Parathyroid adenoma (tissue), 2 donors: ENCODE results near the gene NSUN6.

Experiments
- H2AFZ ChIP-seq: fragments of 300-600 bp; sonication (generic); one replicate; pipeline ENCODE4 v1.7.0; 2017; ENCODE audit warnings: antibody characterized with exemption, mild to moderate bottlenecking
- H3K27ac ChIP-seq: fragments of 300-600 bp; sonication (generic); one replicate; pipeline ENCODE4 v1.7.0; 2017
- H3K27me3 ChIP-seq: fragments of 300-600 bp; sonication (generic); one replicate; pipeline ENCODE4 v1.7.0; 2017; ENCODE audit warnings: low read length; ENCODE audit not compliant: control insufficient read depth, insufficient read depth
- H3K36me3 ChIP-seq: fragments of 300-600 bp; sonication (generic); one replicate; pipeline ENCODE4 v1.7.0; 2017; ENCODE audit warnings: low read length; ENCODE audit not compliant: control insufficient read depth, insufficient read depth
- H3K4me1 ChIP-seq: fragments of 300-600 bp; sonication (generic); one replicate; pipeline ENCODE4 v1.7.0; 2017; ENCODE audit warnings: control low read depth
- H3K4me2 ChIP-seq: fragments of 300-600 bp; sonication (generic); one replicate; pipeline ENCODE4 v1.7.0; 2017; ENCODE audit warnings: low read length
- H3K4me3 ChIP-seq: fragments of 300-600 bp; sonication (generic); one replicate; pipeline ENCODE4 v1.7.0; 2017; ENCODE audit warnings: low read depth, low read length
- H3K79me2 ChIP-seq: fragments of 300-600 bp; sonication (generic); one replicate; pipeline ENCODE4 v1.7.0; 2017; ENCODE audit warnings: control low read depth
- H3K9ac ChIP-seq: fragments of 300-600 bp; sonication (generic); one replicate; pipeline ENCODE4 v1.7.0; 2017; ENCODE audit warnings: mild to moderate bottlenecking
- H3K9me3 ChIP-seq: fragments of 300-600 bp; sonication (generic); one replicate; pipeline ENCODE4 v1.7.0; 2017; ENCODE audit warnings: low read length; ENCODE audit not compliant: control insufficient read depth
- CTCF ChIP-seq: fragments of 300-600 bp; sonication (generic); IDR thresholded peaks from one replicate; pipeline ENCODE4 v1.7.0; 2017; ENCODE audit warnings: antibody characterized with exemption, mild to moderate bottlenecking
- donor health status: primary hyperparathyroidism.

Gene NSUN6

GRCh38 chr10:18557960-18558359 lies 93.4 kb downstream of the NSUN6 start:
- no peaks in the 10 kb centered on the region for H3K4me1 ChIP-seq
- no peaks in the 10 kb centered on the region for H3K27me3 ChIP-seq
- no peak overlapping the region for H3K4me2 ChIP-seq
- no peak overlapping the region for H3K4me3 ChIP-seq
- H3K36me3 ChIP-seq, result no peaks in the 10 kb centered on the region
- H3K9ac ChIP-seq, result no peak overlapping the region
- H3K27ac ChIP-seq, result no peak overlapping the region
- no peaks in the 10 kb centered on the region for H3K79me2 ChIP-seq
- no peaks in the 10 kb centered on the region for H3K9me3 ChIP-seq
- H2AFZ ChIP-seq, result no peak overlapping the region
- no peak for TF ChIP-seq CTCF

DNA sequence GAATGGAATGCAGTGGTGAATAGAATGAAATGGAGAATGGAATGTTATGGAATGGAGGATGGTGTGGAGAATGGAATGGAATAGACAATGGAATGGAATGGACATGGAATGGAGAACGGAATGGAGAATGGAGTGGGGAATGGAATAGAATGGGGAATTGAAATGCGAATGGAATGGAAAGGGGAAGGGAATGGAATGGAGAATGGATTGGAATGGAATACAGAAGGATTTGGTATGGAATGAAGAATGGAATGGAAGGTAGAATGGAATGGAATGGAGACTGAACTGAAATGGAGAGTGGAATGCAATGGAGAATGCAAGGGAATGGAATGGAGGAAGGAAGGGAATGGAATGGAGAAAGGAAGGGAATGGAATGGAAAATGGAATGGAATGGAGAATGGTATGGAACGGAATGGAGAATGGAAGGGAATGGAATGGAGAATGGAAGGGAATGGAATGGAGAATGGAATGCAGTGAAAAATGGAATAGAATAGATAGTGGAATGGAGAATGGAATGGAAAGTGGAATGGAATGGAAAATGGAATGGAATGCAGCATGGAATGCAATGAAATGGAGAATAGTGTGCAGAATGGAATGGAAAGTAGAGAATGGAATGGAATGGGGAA lies 94.8 kb downstream of the NSUN6 start:
- Histone ChIP-seq H3K4me1 (no peaks in the 10 kb centered on the region), H2AFZ (no peak overlapping the region), H3K9ac (no peak overlapping the region), H3K4me3 (no peak overlapping the region), H3K36me3 (no peaks in the 10 kb centered on the region), H3K79me2 (no peaks in the 10 kb centered on the region), H3K9me3 (no peaks in the 10 kb centered on the region), H3K27me3 (no peaks in the 10 kb centered on the region), H3K27ac (no peak overlapping the region), H3K4me2 (no peak overlapping the region)
- no peak for TF ChIP-seq CTCF

DNA sequence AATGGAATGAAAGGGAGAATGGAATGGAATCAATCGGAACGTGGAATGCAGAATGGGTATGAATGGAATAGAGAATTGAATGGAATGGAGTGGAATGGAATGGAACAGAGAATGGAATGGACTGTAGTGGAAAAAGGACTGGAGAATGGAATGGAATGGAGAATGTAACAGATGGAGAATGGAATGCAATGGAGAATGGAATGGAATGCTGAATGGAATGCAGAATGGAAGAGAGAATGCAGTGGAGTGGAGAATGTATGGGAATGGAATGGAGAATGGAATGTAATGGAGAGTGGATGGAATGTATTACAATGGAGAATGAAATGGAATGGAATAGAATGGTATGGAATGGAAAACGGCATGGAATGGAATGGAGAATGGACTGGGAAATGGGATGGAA lies 96.9 kb downstream of the NSUN6 start:
- no peak overlapping the region for H3K4me2 ChIP-seq
- H3K79me2 ChIP-seq, result no peaks in the 10 kb centered on the region
- H3K9ac ChIP-seq, result no peak overlapping the region
- no peaks in the 10 kb centered on the region for H3K36me3 ChIP-seq
- no peaks in the 10 kb centered on the region for H3K27me3 ChIP-seq
- no peaks in the 10 kb centered on the region for H3K9me3 ChIP-seq
- H3K27ac ChIP-seq, result no peak overlapping the region
- no peak overlapping the region for H3K4me3 ChIP-seq
- no peak overlapping the region for H2AFZ ChIP-seq
- no peaks in the 10 kb centered on the region for H3K4me1 ChIP-seq
- TF ChIP-seq CTCF, result no peak

DNA sequence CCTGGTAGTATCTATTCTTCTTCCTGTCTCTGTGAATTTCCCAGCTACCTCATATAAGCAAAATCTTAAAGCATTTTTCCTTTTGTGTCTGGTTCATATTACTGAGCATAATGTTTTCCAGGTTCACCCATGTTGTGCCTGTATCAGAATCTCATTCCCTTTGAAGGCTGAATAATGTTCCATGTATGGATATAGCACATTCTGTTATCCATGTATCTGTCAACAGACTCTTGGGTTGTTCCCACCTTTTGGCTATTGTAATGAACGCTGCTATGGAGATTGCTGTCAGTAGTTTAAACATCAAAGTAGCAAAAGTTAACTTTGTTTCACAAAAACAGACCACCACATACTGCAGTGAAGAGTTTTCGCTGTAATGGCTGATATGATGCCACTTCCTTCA lies 99.9 kb downstream of the NSUN6 start:
- H3K36me3 ChIP-seq, result no peaks in the 10 kb centered on the region
- no peak for TF ChIP-seq CTCF
- no peak overlapping the region for H2AFZ ChIP-seq
- H3K79me2 ChIP-seq, result no peaks in the 10 kb centered on the region
- H3K4me1 ChIP-seq, result no peaks in the 10 kb centered on the region
- H3K27ac ChIP-seq, result no peak overlapping the region
- H3K9me3 ChIP-seq, result no peaks in the 10 kb centered on the region
- H3K4me2 ChIP-seq, result no peak overlapping the region
- H3K9ac ChIP-seq, result no peak overlapping the region
- no peak overlapping the region for H3K4me3 ChIP-seq
- no peaks in the 10 kb centered on the region for H3K27me3 ChIP-seq

GRCh38 chr10:18549105-18549504 lies 102.3 kb downstream of the NSUN6 start:
- H3K27ac ChIP-seq, result no peak overlapping the region
- H3K4me1 ChIP-seq, result no peaks in the 10 kb centered on the region
- no peaks in the 10 kb centered on the region for H3K9me3 ChIP-seq
- no peak for TF ChIP-seq CTCF
- H3K36me3 ChIP-seq, result no peaks in the 10 kb centered on the region
- no peak overlapping the region for H3K4me2 ChIP-seq
- no peak overlapping the region for H3K9ac ChIP-seq
- H3K27me3 ChIP-seq, result no peaks in the 10 kb centered on the region
- no peak overlapping the region for H3K4me3 ChIP-seq
- no peak overlapping the region for H2AFZ ChIP-seq
- no peaks in the 10 kb centered on the region for H3K79me2 ChIP-seq
